RKO (cell line): ENCODE measurements around the gene C9orf50.

Source experiments
- DNase-seq: peaks from one replicate; pipeline ENCODE4 v3.0.0-alpha.2; 2016; ENCODE audit warnings: low spot score

The C9orf50 gene

GRCh38 chr9:129569502-129570449 lies 51.1 kb downstream of the C9orf50 start:
- peak; percentile 48 for DNase-seq

GRCh38 chr9:129568560-129569501 lies 52.1 kb downstream of the C9orf50 start:
- no peak for DNase-seq

GRCh38 chr9:129567842-129568559 lies 52.9 kb downstream of the C9orf50 start:
- DNase-seq = peak; percentile 81

GRCh38 chr9:129567329-129567728 lies 53.6 kb downstream of the C9orf50 start:
- no peak for DNase-seq

DNA sequence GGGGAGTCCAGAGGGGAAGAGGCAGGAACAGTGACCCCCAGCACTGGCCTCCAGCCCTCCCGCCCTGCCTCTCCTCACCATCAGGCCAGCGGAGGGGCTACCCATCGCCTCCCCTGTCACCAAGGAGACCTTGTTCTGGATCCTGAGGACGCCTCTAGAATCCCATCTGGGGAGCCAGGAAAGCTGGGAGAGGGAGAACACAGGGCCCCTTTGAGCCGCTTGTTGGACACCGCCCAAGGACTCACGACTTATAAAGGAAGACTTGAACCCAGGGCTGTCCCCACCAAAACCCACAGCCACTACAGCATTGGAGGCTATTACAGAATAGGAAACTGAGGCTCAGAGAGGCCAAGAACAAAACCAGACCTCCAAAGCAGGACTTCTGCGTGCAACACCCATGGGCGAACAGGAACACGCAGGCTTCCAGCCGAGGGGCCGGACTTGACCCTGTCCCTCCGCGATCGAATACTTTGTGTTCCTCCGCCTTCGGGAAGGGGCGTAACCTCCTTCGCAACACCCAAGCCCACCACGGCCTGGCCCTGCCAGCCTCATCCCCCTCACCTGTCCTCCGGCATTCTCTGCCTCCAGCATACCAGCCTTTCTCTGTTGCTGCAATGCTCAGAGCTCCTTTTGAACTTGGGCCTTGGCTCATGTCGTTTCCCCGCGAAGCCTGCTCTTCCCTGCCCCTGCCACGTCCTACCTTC lies 54.2 kb downstream of the C9orf50 start:
- DNase-seq = no peak

- no peak for DNase-seq
These were observed 58.0 kb downstream of the C9orf50 start for GRCh38 chr9:129562917-129563316.

DNA sequence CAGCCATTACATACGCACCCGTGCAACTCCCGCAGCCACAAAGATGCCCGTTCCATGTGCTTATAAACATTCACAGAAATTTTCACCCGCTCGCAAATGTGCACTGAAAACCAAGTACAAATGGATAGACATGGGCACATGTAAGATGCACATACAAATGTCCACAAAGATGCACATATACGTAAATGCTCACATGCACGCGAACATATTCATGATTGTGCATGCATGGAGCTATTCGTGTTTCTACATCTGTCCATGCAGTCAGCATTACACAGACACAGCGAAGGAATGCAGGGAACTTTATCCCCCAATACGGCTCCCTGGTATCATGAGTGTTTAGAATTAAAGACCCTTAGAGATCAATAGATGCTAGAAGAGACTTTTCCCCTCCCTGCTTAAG lies 58.4 kb downstream of the C9orf50 start:
- DNase-seq = no peak
